GM12878 (cell line): ENCODE measurements around the gene ADGRL4.

Source experiments
- CEBPB ChIP-seq, 2 experiments: fragments of 150-350 bp in 1 of 2; IDR thresholded peaks; 2 replicates each; pipeline ENCODE4 v1.6.1; 2012 to 2014; ENCODE audit warnings: low read depth in 2 of 2, low read length in 2 of 2, borderline replicate concordance in 1 of 2, inconsistent platforms in 1 of 2
- CTCF ChIP-seq, 3 experiments: IDR thresholded peaks in 2 of 3; conservative IDR thresholded peaks in 1 of 3; 2 replicates each; pipeline ENCODE4 v1.5.1; 2011; ENCODE audit warnings: low read depth in 3 of 3, low read length in 3 of 3, mild to moderate bottlenecking in 3 of 3, control low read depth in 2 of 3, moderate library complexity in 2 of 3, inconsistent platforms in 1 of 3, mixed read lengths in 1 of 3; ENCODE audit not compliant: control insufficient read depth in 2 of 3, insufficient read depth in 1 of 3; ENCODE audit errors: extremely low read depth in 1 of 3
- EP300 ChIP-seq, 2 experiments: fragments of 150-350 bp in 1 of 2; IDR thresholded peaks; 2 replicates each; pipeline ENCODE4 v1.6.1; 2011 to 2012; ENCODE audit warnings: low read depth in 2 of 2, low read length in 2 of 2, borderline replicate concordance in 1 of 2, improper control_type of control experiment in 1 of 2, inconsistent platforms in 1 of 2; ENCODE audit not compliant: control insufficient read depth in 1 of 2
- EZH2 ChIP-seq: IDR thresholded peaks from 2 replicates; pipeline ENCODE4 v1.6.1; 2012; ENCODE audit warnings: low read depth, mild to moderate bottlenecking, control low read depth, inconsistent platforms, low read length, borderline replicate concordance; ENCODE audit not compliant: control insufficient read depth
- MAX ChIP-seq: IDR thresholded peaks from 2 replicates; pipeline ENCODE4 v1.6.1; 2012; ENCODE audit warnings: low read depth, low read length, improper control_type of control experiment
- TARDBP ChIP-seq: IDR thresholded peaks from 2 replicates; pipeline ENCODE4 v1.6.1; 2016; ENCODE audit warnings: borderline replicate concordance
- TF ChIP-seq, protein P1 (sequence below): IDR thresholded peaks from 2 replicates; pipeline ENCODE4 v1.6.1; 2012; ENCODE audit warnings: low read depth, low read length, improper control_type of control experiment
- TF ChIP-seq, protein P2 (sequence below): IDR thresholded peaks from 2 replicates; pipeline ENCODE4 v1.6.1; 2011; ENCODE audit warnings: low read depth, mild to moderate bottlenecking, low read length, moderate library complexity, borderline replicate concordance; ENCODE audit errors: extremely low read depth

GRCh38 chr1:78958711-78959110 is 47.8 kb downstream of the ADGRL4 start:
- TF ChIP-seq MAX (no peak), CEBPB (IDR thresholded peaks at IDR 0.05; ENCODE audit: borderline replicate concordance in 1 of 2, low read depth in 2 of 2, low read length in 2 of 2) (no peak), CTCF (IDR thresholded peaks at IDR 0.05 in 2 of 3, conservative IDR thresholded peaks at IDR 0.05 in 1 of 3; ENCODE audit: control insufficient read depth in 2 of 3, extremely low read depth in 1 of 3, insufficient read depth in 1 of 3, low read depth in 3 of 3, low read length in 3 of 3) (no peak), TARDBP (no peak), EP300 (IDR thresholded peaks at IDR 0.05; ENCODE audit: borderline replicate concordance in 1 of 2, control insufficient read depth in 1 of 2, low read depth in 2 of 2, low read length in 2 of 2) (no peak), EZH2 (no peak)
- TF ChIP-seq, protein P1, sequence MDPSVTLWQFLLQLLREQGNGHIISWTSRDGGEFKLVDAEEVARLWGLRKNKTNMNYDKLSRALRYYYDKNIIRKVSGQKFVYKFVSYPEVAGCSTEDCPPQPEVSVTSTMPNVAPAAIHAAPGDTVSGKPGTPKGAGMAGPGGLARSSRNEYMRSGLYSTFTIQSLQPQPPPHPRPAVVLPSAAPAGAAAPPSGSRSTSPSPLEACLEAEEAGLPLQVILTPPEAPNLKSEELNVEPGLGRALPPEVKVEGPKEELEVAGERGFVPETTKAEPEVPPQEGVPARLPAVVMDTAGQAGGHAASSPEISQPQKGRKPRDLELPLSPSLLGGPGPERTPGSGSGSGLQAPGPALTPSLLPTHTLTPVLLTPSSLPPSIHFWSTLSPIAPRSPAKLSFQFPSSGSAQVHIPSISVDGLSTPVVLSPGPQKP = no peak
- TF ChIP-seq, protein P2, sequence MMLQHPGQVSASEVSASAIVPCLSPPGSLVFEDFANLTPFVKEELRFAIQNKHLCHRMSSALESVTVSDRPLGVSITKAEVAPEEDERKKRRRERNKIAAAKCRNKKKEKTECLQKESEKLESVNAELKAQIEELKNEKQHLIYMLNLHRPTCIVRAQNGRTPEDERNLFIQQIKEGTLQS = no peak
